NK-92 (cell line): ENCODE results near the gene ZNF423.

ENCODE experiments used
- DNase-seq: peaks from one replicate; lab custom pipeline; 2025; ENCODE audit not compliant: unreplicated experiment; lab: John Stamatoyannopoulos, UW

Gene ZNF423

GRCh38 chr16:49786926-49787557 lies 68.9 kb downstream of the ZNF423 start:
- DNase-seq, result no peak

- no peak for DNase-seq
These were observed 69.9 kb downstream of the ZNF423 start for GRCh38 chr16:49785970-49786369.

- no peak for DNase-seq
These were observed 73.5 kb downstream of the ZNF423 start for GRCh38 chr16:49782405-49782804.

- no peak for DNase-seq
These were observed 74.5 kb downstream of the ZNF423 start for GRCh38 chr16:49781401-49781800.

- DNase-seq, result no peak
These were observed 75.5 kb downstream of the ZNF423 start for GRCh38 chr16:49780433-49780832.

DNA sequence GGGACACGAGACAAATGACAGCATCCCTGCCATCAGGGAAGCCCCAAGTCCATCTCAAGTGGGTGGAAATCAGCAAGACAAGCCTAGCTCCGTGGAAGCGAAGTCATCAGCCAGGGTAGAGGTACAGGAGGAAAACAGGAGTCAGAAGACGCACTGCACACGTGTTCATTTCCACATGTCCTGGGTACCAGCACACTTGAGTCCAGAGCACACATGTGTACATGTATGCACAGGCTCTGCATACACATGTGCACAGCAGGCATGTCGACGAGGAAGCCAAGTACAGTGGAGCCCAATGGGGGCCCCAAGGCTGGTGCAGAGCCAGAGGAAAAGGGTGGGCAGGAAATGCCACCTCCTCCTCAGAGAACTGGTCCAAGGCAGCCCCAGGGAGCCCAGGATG lies 75.9 kb downstream of the ZNF423 start:
- DNase-seq, result no peak

- no peak for DNase-seq
These were observed 77.5 kb downstream of the ZNF423 start for GRCh38 chr16:49778202-49778930.

GRCh38 chr16:49776734-49777133 lies 79.2 kb downstream of the ZNF423 start:
- DNase-seq, result no peak

GRCh38 chr16:49776085-49776595 lies 79.8 kb downstream of the ZNF423 start:
- no peak for DNase-seq

- DNase-seq, result no peak
These were observed 80.3 kb downstream of the ZNF423 start for GRCh38 chr16:49775581-49775980.

- DNase-seq, result no peak
These were observed 80.9 kb downstream of the ZNF423 start for GRCh38 chr16:49775018-49775417.

DNA sequence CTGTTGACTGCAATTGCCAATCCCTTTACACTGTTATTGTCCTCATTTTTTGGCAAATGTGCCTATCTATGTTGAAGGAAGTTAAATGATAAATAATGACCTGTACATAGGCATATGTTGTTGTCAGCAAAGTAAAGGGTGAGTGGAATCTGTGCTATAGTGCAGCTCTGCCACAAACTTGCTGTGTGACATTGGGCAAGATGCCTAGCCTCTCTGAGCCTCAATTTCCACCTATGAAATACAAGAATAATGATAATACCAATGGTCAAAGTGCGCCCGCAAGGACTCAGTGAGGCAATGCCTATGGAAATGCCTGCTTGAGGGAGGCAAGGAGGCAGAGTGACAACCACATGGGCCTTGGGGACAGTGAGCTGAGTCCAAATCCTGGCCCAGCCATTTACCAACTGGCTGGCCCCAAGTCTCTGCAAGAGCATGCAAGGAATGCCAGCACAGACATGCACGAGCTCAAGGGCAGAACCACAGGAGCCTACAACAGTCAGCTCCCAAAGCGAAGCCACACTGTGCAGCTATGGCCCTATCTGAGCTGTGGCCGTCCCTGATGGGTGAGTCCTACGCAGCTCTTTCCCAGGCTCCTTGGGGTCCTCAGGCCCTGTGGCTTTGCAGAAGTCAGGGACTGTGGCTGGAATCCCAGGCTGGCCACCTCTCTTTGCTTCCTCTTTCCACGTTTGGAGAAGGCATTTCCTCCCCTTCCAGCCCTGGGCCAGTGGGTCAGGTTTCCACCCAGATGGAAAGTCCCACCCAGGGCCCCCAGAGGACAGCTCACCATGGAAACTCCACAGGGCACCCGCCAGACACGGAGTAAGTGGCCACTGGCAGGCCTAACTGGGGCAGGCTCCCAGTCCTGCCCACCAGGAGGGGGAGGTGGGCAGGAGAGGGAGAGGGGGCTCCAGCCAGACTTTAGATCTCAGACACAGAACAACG lies 82.1 kb downstream of the ZNF423 start:
- DNase-seq, result no peak

GRCh38 chr16:49767998-49768397 lies 87.9 kb downstream of the ZNF423 start:
- DNase-seq, result no peak

DNA sequence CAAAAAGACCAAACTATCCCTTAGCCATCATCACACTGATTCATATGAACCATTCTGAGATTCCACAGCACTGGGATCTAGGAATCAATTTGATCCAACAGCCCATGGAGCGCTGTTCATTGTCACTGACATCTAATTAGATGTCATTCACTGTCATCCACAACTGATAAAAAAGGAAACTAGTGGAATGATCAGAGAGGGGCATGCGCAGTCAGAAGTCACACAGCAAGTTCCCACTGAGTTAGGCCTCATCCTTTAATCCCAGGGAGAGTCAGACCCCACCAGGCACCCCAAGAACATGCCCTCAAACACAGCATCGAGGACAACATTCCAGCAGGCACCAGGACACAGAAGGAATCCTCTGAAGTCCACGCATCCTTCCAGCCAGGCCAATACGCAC lies 88.5 kb downstream of the ZNF423 start:
- DNase-seq, result no peak

DNA sequence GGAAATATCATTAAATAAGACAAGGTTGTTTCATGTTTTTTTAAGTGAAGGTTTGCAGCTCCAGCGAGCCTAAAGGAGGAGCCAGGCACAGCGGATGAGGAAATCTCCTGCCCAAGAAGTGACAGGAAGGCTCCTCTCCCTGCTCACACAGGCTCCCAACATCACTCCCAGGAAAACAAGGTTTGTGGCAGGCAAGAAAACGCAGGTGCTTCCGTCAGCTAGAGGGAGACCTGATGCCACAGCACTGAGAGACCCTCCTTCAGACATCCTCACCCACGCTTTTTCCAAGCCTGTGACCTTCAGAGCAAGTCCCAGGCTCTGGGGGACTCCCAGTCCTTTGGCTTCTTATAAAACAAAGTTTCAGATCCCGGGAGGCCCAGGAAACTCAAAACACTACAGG lies 89.7 kb downstream of the ZNF423 start:
- no peak for DNase-seq

DNA sequence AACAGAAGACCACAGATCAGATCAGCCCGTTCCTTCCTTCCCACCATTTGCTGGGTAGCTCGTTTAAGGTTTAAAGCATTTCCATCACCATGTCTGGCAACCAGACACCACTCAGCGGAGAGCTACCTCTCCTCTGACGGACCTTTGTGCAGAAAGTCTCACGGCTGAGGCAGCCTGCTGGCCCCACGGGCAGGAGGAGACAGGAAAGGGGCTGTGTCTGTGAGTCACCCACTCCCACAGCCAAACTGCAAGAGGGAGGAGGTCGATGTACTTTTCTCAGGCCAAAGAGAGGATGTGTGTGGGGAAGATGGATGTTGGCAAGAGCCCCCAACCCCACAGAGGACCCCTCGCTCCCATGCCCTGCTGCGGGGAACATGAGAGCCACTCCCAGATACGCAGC lies 92.1 kb downstream of the ZNF423 start:
- no peak for DNase-seq

DNA sequence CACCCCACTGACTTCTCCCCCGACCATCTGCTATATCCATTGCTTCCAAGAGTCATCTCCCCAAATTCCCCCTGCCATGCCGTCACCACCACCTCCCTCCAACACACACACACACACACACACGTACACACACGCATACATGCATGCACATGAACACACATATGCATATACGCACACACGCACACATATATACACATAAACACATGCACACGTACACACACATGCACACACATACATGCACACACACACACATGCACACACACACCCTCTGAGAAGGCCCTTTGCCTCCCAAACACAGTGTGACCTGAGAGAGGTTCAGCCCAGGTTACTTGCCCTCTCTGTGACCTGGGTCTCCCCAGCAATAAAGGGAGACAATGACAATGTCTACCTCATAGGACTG lies 95.1 kb downstream of the ZNF423 start:
- DNase-seq, result no peak

DNA sequence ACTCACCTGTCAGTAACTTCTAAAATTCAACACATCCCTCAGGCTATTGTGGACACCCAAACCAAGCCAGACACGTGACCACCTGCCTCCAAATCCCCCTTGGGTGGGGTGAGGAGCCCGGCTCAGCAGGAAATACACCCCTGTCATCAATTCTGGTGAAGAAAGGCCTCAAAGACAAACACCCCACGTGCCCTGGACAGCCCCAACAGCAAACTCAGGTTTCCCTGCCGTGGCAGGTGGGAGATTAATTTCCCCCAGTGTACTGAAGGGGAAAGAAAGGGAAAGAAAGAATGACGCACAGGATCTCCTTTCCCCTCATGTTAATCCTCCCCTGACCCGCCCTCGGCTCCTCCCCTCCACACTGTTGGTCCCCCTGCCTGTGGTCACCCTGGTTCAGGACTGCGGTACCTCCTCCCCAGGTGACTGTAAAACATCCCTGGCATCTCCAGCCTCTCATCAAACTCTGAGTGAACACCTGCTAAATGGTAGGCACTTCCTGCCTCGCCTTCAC lies 98.3 kb downstream of the ZNF423 start:
- DNase-seq, result no peak

DNA sequence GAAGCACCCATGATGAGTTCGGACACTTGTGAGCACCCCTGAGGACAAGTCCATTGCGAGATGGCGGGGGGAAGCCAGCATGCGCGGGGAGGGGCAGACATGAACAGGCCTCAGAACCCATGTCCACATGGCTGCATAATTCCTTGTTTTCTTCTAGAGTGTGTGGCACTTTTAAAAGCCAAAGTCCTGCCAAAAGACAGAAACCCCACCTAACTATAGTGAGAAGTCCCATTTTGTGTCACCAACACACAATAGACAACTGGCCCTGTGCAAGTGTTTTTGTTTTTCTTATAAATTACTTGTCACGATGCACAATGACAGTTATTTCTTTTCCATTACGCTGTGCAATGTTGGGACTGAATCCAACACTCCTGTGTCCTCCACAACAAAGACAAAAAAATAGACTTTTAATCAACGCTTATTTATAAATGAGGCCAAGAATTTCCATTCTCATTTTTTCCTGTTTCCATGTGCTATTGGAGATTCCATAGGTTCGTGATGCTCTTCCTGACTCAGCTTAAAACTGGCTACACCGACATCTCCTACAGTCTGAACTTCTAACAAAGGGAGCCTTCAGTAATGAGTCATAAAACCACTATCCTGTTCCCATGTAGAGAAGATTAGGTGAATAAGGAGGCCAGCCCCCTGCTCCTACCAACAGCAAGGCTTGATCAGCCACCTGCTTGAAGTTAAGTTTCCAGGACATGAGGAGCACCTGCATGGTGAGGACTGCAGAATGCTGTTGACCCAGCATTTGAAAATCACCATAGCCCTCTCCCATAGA lies 98.9 kb downstream of the ZNF423 start:
- DNase-seq, result no peak

DNA sequence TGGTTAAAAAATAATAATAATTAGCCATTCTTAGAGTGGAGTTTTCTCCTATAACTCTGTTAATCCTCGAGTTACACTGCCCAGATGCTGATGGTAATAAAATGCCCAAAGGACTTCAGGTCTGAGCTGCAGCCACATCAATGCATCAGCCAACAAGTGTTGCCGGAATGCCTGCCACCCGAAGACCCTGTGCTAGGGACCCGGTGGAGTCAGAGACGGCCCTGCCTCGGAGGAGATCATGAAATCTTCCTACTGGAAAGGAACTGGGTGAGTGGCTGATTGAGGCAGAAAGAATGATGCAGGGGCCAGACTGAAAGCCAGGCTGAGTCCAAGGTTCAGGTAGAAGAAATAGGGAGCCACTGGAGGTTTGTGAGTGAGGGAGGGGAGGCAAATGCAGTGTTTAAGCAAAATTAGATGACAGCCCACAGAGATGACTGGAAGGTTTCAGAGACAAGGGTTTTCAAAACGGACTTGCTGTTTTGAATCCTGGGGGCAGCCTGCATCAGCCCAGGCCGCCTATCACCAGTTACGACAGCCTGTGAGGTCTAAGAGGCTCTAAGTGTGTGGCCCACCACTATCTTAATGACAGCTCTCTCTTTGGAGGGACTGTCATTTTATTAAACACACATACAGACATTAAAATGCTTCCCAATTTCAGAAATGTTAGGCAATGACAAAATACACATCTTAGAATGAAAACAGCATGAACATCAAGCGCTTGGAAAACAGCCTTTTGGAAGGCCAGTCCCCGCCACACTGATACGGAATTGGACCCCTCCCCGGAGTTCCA lies 100.0 kb downstream of the ZNF423 start:
- DNase-seq, result no peak
